Measurements from ENCODE around the gene UPB1. TPM values are rescaled to one million over a fixed set of nuclear protein-coding genes. Genes with fewer than 3 reads are reported as not detected.

The UPB1 gene
- total RNA-seq, 1 donor from 2014 or later = 1.1 TPM

GRCh38 chr22:24555165-24556039 lies 60.3 kb downstream of the UPB1 start, which contains the start of gene SNRPD3:
Gene SNRPD3, plus strand, starts transcription at chr22:24555999. Its CDS starts 1,676 bp downstream, at chr22:24557675.
- peak; percentile 100 for DNase-seq
- intact Hi-C loops (cut with micrococcal nuclease) = no loop called here
- Histone ChIP-seq H3K4me1 (peaks cover 88% of the 10 kb centered on the region), H3K36me3 (peaks cover 32% of the 10 kb centered on the region), H3K9me3 (replicated peaks) (no peaks in the 10 kb centered on the region), H3K4me3 (peak within 1 kb of the TSS; percentile 97), H3K27ac (replicated peaks) (peak within 1 kb of the TSS; percentile 94), H3K27me3 (ENCODE audit: low read depth) (no peaks in the 10 kb centered on the region)
- peak; percentile 54 for TF ChIP-seq CTCF (IDR thresholded peaks at IDR 0.05; ENCODE audit: borderline replicate concordance)

- TF ChIP-seq CTCF (IDR thresholded peaks at IDR 0.05; ENCODE audit: borderline replicate concordance) = no peak
- H3K4me1 ChIP-seq = peaks cover 84% of the 10 kb centered on the region
- no peaks in the 10 kb centered on the region for H3K9me3 ChIP-seq (replicated peaks)
- no peak overlapping the region for H3K4me3 ChIP-seq
- peak overlapping the region; percentile 42 for H3K27ac ChIP-seq (replicated peaks)
- no peaks in the 10 kb centered on the region for H3K27me3 ChIP-seq (ENCODE audit: low read depth)
- no peak for DNase-seq
- peaks cover 35% of the 10 kb centered on the region for H3K36me3 ChIP-seq
- intact Hi-C loops (cut with micrococcal nuclease) = no loop called here
These were observed 64.3 kb downstream of the UPB1 start for GRCh38 chr22:24559471-24559870.

GRCh38 chr22:24563246-24563645 lies 68.1 kb downstream of the UPB1 start:
- no peak for TF ChIP-seq CTCF (IDR thresholded peaks at IDR 0.05; ENCODE audit: borderline replicate concordance)
- Histone ChIP-seq H3K36me3 (peaks cover 34% of the 10 kb centered on the region), H3K9me3 (replicated peaks) (no peaks in the 10 kb centered on the region), H3K27me3 (ENCODE audit: low read depth) (no peaks in the 10 kb centered on the region), H3K27ac (replicated peaks) (peak overlapping the region; percentile 89), H3K4me1 (peaks cover 90% of the 10 kb centered on the region), H3K4me3 (no peak overlapping the region)
- DNase-seq = no peak
- intact Hi-C loops (cut with micrococcal nuclease) = no loop called here

- Histone ChIP-seq H3K27ac (replicated peaks) (peak overlapping the region; percentile 89), H3K4me3 (no peak overlapping the region), H3K36me3 (peaks cover 34% of the 10 kb centered on the region), H3K4me1 (peaks cover 81% of the 10 kb centered on the region), H3K9me3 (replicated peaks) (no peaks in the 10 kb centered on the region), H3K27me3 (ENCODE audit: low read depth) (no peaks in the 10 kb centered on the region)
- intact Hi-C loops (cut with micrococcal nuclease) = no loop called here
- TF ChIP-seq CTCF (IDR thresholded peaks at IDR 0.05; ENCODE audit: borderline replicate concordance) = no peak
- no peak for DNase-seq
These were observed 69.4 kb downstream of the UPB1 start for GRCh38 chr22:24564376-24565058.

GRCh38 chr22:24565077-24565476 lies 69.9 kb downstream of the UPB1 start:
- Histone ChIP-seq H3K9me3 (replicated peaks) (no peaks in the 10 kb centered on the region), H3K4me3 (no peak overlapping the region), H3K27me3 (ENCODE audit: low read depth) (no peaks in the 10 kb centered on the region), H3K27ac (replicated peaks) (peak overlapping the region; percentile 89), H3K36me3 (peaks cover 36% of the 10 kb centered on the region), H3K4me1 (peaks cover 77% of the 10 kb centered on the region)
- intact Hi-C loops (cut with micrococcal nuclease) = no loop called here
- no peak for DNase-seq
- TF ChIP-seq CTCF (IDR thresholded peaks at IDR 0.05; ENCODE audit: borderline replicate concordance) = no peak
